ENCODE data around the gene IGF1.

Gene IGF1

GRCh38 chr12:102480406-102480805 is at the start of gene IGF1:
IGF1 (minus strand) TSS chr12:102480563; CDS start chr12:102480381, 182 bp downstream.
- no peak for DNase-seq

- DNase-seq: no peak
Measured at GRCh38 chr12:102528111-102528510, 47.7 kb upstream of the IGF1 start.

- no peak for DNase-seq
Measured at GRCh38 chr12:102527171-102527720, 46.9 kb upstream of the IGF1 start.

- DNase-seq: no peak
Measured at GRCh38 chr12:102526656-102527055, 46.3 kb upstream of the IGF1 start.

GRCh38 chr12:102522768-102523167 is 42.4 kb upstream of the IGF1 start:
- DNase-seq: no peak

GRCh38 chr12:102521662-102522277 is 41.4 kb upstream of the IGF1 start:
- DNase-seq: no peak

- DNase-seq: no peak
Measured at GRCh38 chr12:102518871-102519270, 38.5 kb upstream of the IGF1 start.

- DNase-seq: no peak
Measured at GRCh38 chr12:102514696-102515095, 34.3 kb upstream of the IGF1 start.

GRCh38 chr12:102513739-102514138 is 33.4 kb upstream of the IGF1 start:
- DNase-seq: no peak

GRCh38 chr12:102513272-102513671 is 32.9 kb upstream of the IGF1 start:
- no peak for DNase-seq

GRCh38 chr12:102512523-102512922 is 32.2 kb upstream of the IGF1 start:
- DNase-seq: no peak

- no peak for DNase-seq
Measured at GRCh38 chr12:102511575-102511974, 31.2 kb upstream of the IGF1 start.

- no peak for DNase-seq
Measured at GRCh38 chr12:102510463-102510862, 30.1 kb upstream of the IGF1 start.

- no peak for DNase-seq
Measured at GRCh38 chr12:102510031-102510430, 29.7 kb upstream of the IGF1 start.

- no peak for DNase-seq
Measured at GRCh38 chr12:102509123-102509626, 28.8 kb upstream of the IGF1 start.

GRCh38 chr12:102508052-102508451 is 27.7 kb upstream of the IGF1 start:
- no peak for DNase-seq

GRCh38 chr12:102507301-102507700 is 26.9 kb upstream of the IGF1 start:
- DNase-seq: no peak

GRCh38 chr12:102504871-102505270 is 24.5 kb upstream of the IGF1 start:
- DNase-seq: no peak

GRCh38 chr12:102504280-102504679 is 23.9 kb upstream of the IGF1 start:
- no peak for DNase-seq

GRCh38 chr12:102503831-102504230 is 23.5 kb upstream of the IGF1 start:
- DNase-seq: no peak

GRCh38 chr12:102503056-102503681 is 22.8 kb upstream of the IGF1 start:
- DNase-seq: no peak

- DNase-seq: no peak
Measured at GRCh38 chr12:102501773-102502172, 21.4 kb upstream of the IGF1 start.

GRCh38 chr12:102498471-102498870 is 18.1 kb upstream of the IGF1 start:
- no peak for DNase-seq

- DNase-seq: no peak
Measured at GRCh38 chr12:102497743-102498142, 17.4 kb upstream of the IGF1 start.
